Activated T-helper 1 cell treated with anti-CD3 and anti-CD28 coated beads, Interleukin-12 subunit alpha, Interleukin-12 subunit beta, Interleukin-2, Interleukin-4 antibody, amounts not matched to agents 30 ng/mL and 10 ng/mL and 1 ng/mL, durations not matched to agents 14 hours and 24 hours and 36 hours (primary cell): ENCODE results near the gene HSDL2. TPM values are rescaled to one million over a fixed set of nuclear protein-coding genes. Genes with fewer than 3 reads are reported as not detected.

Source experiments
- DNase-seq: peaks from one replicate; pipeline ENCODE4 v3.0.0; 2021; ENCODE audit warnings: low spot score
- H3K27ac Mint-ChIP-seq: one replicate; pipeline ENCODE4 v1.8.0; 2021; ENCODE audit warnings: mild to moderate bottlenecking, mixed read lengths
- H3K27me3 Mint-ChIP-seq: one replicate; pipeline ENCODE4 v1.8.0; 2022; ENCODE audit warnings: mild to moderate bottlenecking, moderate library complexity, mixed read lengths; ENCODE audit not compliant: insufficient read depth
- H3K36me3 Mint-ChIP-seq: one replicate; pipeline ENCODE4 v1.8.0; 2021; ENCODE audit warnings: low read depth, mixed read lengths
- H3K4me1 Mint-ChIP-seq: one replicate; pipeline ENCODE4 v1.8.0; 2021; ENCODE audit warnings: low read depth, mixed read lengths
- H3K4me3 Mint-ChIP-seq: one replicate; pipeline ENCODE4 v1.8.0; 2021; ENCODE audit warnings: mild to moderate bottlenecking, moderate library complexity, mixed read lengths
- H3K9me3 Mint-ChIP-seq: one replicate; pipeline ENCODE4 v1.8.0; 2021; ENCODE audit warnings: mixed read lengths
- intact Hi-C: fragments of 100-400 bp; cut with micrococcal nuclease; formaldehyde crosslinking; loops from one replicate; pipeline ENCODE4 v1.15.1; 2024
- total RNA-seq: library from RNA; stranded (reverse); gene quantifications from 2 replicates; pipeline ENCODE4 v1.2.3, GENCODE V29; 2022

The HSDL2 gene
- total RNA-seq, 1 donor from 2014 or later = 13.0 TPM

- H3K4me3 Mint-ChIP-seq = no peak overlapping the region
- H3K36me3 Mint-ChIP-seq = peaks cover 6% of the 10 kb centered on the region
- peaks cover 11% of the 10 kb centered on the region for H3K4me1 Mint-ChIP-seq
- DNase-seq = no peak
- no peak overlapping the region for H3K27ac Mint-ChIP-seq
- no peaks in the 10 kb centered on the region for H3K9me3 Mint-ChIP-seq
- no peaks in the 10 kb centered on the region for H3K27me3 Mint-ChIP-seq
- intact Hi-C loops = loop anchor here (1.0 to 5.0 kb wide), 3 partner anchors 274 to 374 kb away; partner anchors contain the start of gene INIP
Measured at GRCh38 chr9:112443636-112444035, 63.7 kb downstream of the HSDL2 start.

- H3K27me3 Mint-ChIP-seq = no peaks in the 10 kb centered on the region
- no peak overlapping the region for H3K4me3 Mint-ChIP-seq
- H3K4me1 Mint-ChIP-seq = peaks cover 11% of the 10 kb centered on the region
- peaks cover 6% of the 10 kb centered on the region for H3K36me3 Mint-ChIP-seq
- no peak overlapping the region for H3K27ac Mint-ChIP-seq
- no peaks in the 10 kb centered on the region for H3K9me3 Mint-ChIP-seq
- intact Hi-C loops = no loop called here
- DNase-seq = no peak
Measured at GRCh38 chr9:112445196-112445595, 65.3 kb downstream of the HSDL2 start.

GRCh38 chr9:112446080-112446479 lies 66.2 kb downstream of the HSDL2 start:
- Mint-ChIP-seq H3K27me3 (no peaks in the 10 kb centered on the region), H3K27ac (no peak overlapping the region), H3K9me3 (no peaks in the 10 kb centered on the region), H3K36me3 (peaks cover 4% of the 10 kb centered on the region), H3K4me3 (no peak overlapping the region), H3K4me1 (peaks cover 11% of the 10 kb centered on the region)
- no peak for DNase-seq
- intact Hi-C loops = no loop called here

- intact Hi-C loops = no loop called here
Measured at GRCh38 chr9:112446526-112446925, 66.6 kb downstream of the HSDL2 start.

GRCh38 chr9:112447283-112447761 lies 67.4 kb downstream of the HSDL2 start:
- DNase-seq = no peak
- Mint-ChIP-seq H3K27ac (no peak overlapping the region), H3K27me3 (no peaks in the 10 kb centered on the region), H3K4me3 (no peak overlapping the region), H3K36me3 (peaks cover 2% of the 10 kb centered on the region), H3K4me1 (peaks cover 11% of the 10 kb centered on the region), H3K9me3 (no peaks in the 10 kb centered on the region)
- intact Hi-C loops = no loop called here

More at GRCh38 chr9:112446526-112446925, 66.6 kb downstream of the HSDL2 start:
- DNase-seq = no peak
- H3K4me1 Mint-ChIP-seq = peaks cover 11% of the 10 kb centered on the region
- H3K27ac Mint-ChIP-seq = no peak overlapping the region
- H3K36me3 Mint-ChIP-seq = peaks cover 2% of the 10 kb centered on the region
- no peaks in the 10 kb centered on the region for H3K9me3 Mint-ChIP-seq
- H3K4me3 Mint-ChIP-seq = no peak overlapping the region
- H3K27me3 Mint-ChIP-seq = no peaks in the 10 kb centered on the region

GRCh38 chr9:112462855-112463254 lies 82.9 kb downstream of the HSDL2 start:
- H3K9me3 Mint-ChIP-seq = peaks cover 3% of the 10 kb centered on the region
- no peaks in the 10 kb centered on the region for H3K4me1 Mint-ChIP-seq
- no peak overlapping the region for H3K4me3 Mint-ChIP-seq
- no peak for DNase-seq
- H3K36me3 Mint-ChIP-seq = peaks cover 18% of the 10 kb centered on the region
- H3K27me3 Mint-ChIP-seq = no peaks in the 10 kb centered on the region
- intact Hi-C loops = no loop called here
- no peak overlapping the region for H3K27ac Mint-ChIP-seq

GRCh38 chr9:112465352-112465751 lies 85.4 kb downstream of the HSDL2 start:
- H3K4me1 Mint-ChIP-seq = no peaks in the 10 kb centered on the region
- H3K36me3 Mint-ChIP-seq = peaks cover 8% of the 10 kb centered on the region
- H3K27me3 Mint-ChIP-seq = no peaks in the 10 kb centered on the region
- H3K27ac Mint-ChIP-seq = no peak overlapping the region
- H3K9me3 Mint-ChIP-seq = peaks cover 3% of the 10 kb centered on the region
- no peak for DNase-seq
- H3K4me3 Mint-ChIP-seq = no peak overlapping the region
- intact Hi-C loops = no loop called here

GRCh38 chr9:112472996-112473395 lies 93.1 kb downstream of the HSDL2 start:
- Mint-ChIP-seq H3K36me3 (peaks cover 18% of the 10 kb centered on the region), H3K27me3 (no peaks in the 10 kb centered on the region)

GRCh38 chr9:112473986-112474385 lies 94.1 kb downstream of the HSDL2 start:
- Mint-ChIP-seq H3K27ac (no peak overlapping the region), H3K4me1 (no peaks in the 10 kb centered on the region), H3K4me3 (no peak overlapping the region), H3K9me3 (peaks cover 10% of the 10 kb centered on the region), H3K27me3 (no peaks in the 10 kb centered on the region), H3K36me3 (peaks cover 18% of the 10 kb centered on the region)
- no peak for DNase-seq
- intact Hi-C loops = no loop called here

More at GRCh38 chr9:112472996-112473395, 93.1 kb downstream of the HSDL2 start:
- no peak overlapping the region for H3K27ac Mint-ChIP-seq
- peaks cover 10% of the 10 kb centered on the region for H3K9me3 Mint-ChIP-seq
- DNase-seq = no peak
- H3K4me3 Mint-ChIP-seq = no peak overlapping the region
- intact Hi-C loops = no loop called here
- H3K4me1 Mint-ChIP-seq = no peaks in the 10 kb centered on the region

- DNase-seq = no peak
- Mint-ChIP-seq H3K4me1 (no peaks in the 10 kb centered on the region), H3K27me3 (no peaks in the 10 kb centered on the region), H3K36me3 (peaks cover 18% of the 10 kb centered on the region), H3K27ac (no peak overlapping the region), H3K9me3 (peaks cover 10% of the 10 kb centered on the region), H3K4me3 (no peak overlapping the region)
- intact Hi-C loops = no loop called here
Measured at GRCh38 chr9:112475318-112475717, 95.4 kb downstream of the HSDL2 start.

- peaks cover 10% of the 10 kb centered on the region for H3K9me3 Mint-ChIP-seq
- peaks cover 12% of the 10 kb centered on the region for H3K36me3 Mint-ChIP-seq
- intact Hi-C loops = no loop called here
- H3K4me3 Mint-ChIP-seq = no peak overlapping the region
- DNase-seq = no peak
- no peak overlapping the region for H3K27ac Mint-ChIP-seq
- no peaks in the 10 kb centered on the region for H3K27me3 Mint-ChIP-seq
- no peaks in the 10 kb centered on the region for H3K4me1 Mint-ChIP-seq
Measured at GRCh38 chr9:112477330-112477729, 97.4 kb downstream of the HSDL2 start.

GRCh38 chr9:112479221-112479620 lies 99.3 kb downstream of the HSDL2 start:
- Mint-ChIP-seq H3K27me3 (no peaks in the 10 kb centered on the region), H3K4me1 (no peaks in the 10 kb centered on the region), H3K27ac (no peak overlapping the region), H3K36me3 (peaks cover 12% of the 10 kb centered on the region), H3K4me3 (no peak overlapping the region), H3K9me3 (peaks cover 10% of the 10 kb centered on the region)
- no peak for DNase-seq
- intact Hi-C loops = no loop called here

- H3K4me1 Mint-ChIP-seq = peaks cover 27% of the 10 kb centered on the region
- peaks cover 2% of the 10 kb centered on the region for H3K27me3 Mint-ChIP-seq
- H3K9me3 Mint-ChIP-seq = no peaks in the 10 kb centered on the region
- H3K27ac Mint-ChIP-seq = no peak overlapping the region
- intact Hi-C loops = loop anchor here (5.0 kb wide), 4 partner anchors 63 to 1002 kb away; partner anchors contain the start of gene ECPAS
- no peaks in the 10 kb centered on the region for H3K36me3 Mint-ChIP-seq
- DNase-seq = no peak
- no peak overlapping the region for H3K4me3 Mint-ChIP-seq
Measured at GRCh38 chr9:112484607-112485006, 104.7 kb downstream of the HSDL2 start.

GRCh38 chr9:112485574-112485973 lies 105.7 kb downstream of the HSDL2 start:
- Mint-ChIP-seq H3K27ac (peak overlapping the region; percentile 23), H3K36me3 (peaks cover 2% of the 10 kb centered on the region), H3K4me3 (peak overlapping the region; percentile 89), H3K27me3 (peaks cover 2% of the 10 kb centered on the region), H3K4me1 (peaks cover 35% of the 10 kb centered on the region), H3K9me3 (no peaks in the 10 kb centered on the region)
- no peak for DNase-seq
- intact Hi-C loops = loop anchor here (5.0 kb wide), 4 partner anchors 62 to 1003 kb away; partner anchors contain the start of gene ECPAS
